ENCODE data around the gene ZNF76. TPM values are rescaled to one million over a fixed set of nuclear protein-coding genes. Genes with fewer than 3 reads are reported as not detected.

ZNF76 gene
- total RNA-seq, 4 donors from 2014 or later = 24.5 to 33.0 (median 26.5) TPM

DNA sequence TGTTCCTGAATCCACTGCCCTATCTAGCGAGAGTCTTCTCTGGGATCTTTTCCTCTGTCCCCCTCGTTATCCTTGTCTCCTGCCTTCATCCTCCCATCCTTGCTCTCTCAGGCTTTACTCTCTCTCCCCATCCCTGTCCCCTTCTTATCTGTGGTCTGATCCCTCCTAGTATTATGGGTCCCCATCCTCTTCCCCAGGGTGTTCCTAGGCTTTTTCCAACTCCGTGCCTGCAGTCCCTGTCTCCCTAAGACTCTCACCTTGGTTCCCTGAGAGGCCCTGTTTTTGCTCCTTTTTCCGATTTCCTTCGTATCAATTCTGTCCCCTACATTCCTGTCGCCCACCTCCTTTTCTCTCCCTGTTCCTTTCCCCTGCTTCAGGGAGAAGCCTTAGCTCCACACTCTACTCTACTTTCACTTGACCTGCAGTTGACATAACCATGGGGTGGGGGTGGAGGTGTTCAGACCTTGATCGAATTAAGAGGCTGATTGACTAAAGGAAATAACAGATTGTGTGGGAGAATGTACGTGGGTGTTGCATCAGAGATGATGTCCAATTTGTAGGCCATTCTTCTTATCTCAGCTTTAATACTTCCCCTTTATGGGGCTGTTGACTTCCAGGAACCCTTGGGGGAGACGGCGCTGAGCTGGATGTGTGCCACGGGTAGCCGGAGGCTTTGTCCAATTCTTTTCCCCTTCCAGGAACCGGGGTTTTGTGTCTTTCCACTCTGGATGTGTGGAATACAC lies 83.7 kb downstream of the ZNF76 start:
- TF ChIP-seq CTCF (IDR thresholded peaks at IDR 0.05; ENCODE audit: low read depth) = no peak

- no peak for TF ChIP-seq CTCF (IDR thresholded peaks at IDR 0.05; ENCODE audit: low read depth)
Measured at GRCh38 chr6:35343835-35344550, 84.5 kb downstream of the ZNF76 start.

Other genes with a start within 250 kb of the ZNF76 start
- gene TCP11, start 118.4 kb upstream of the ZNF76 start, total RNA-seq = not detected
- gene SCUBE3, start 45.8 kb upstream of the ZNF76 start, total RNA-seq = under 1 TPM in 3 of 4 donors, not detected in 1; 0.19 to 0.34 (median 0.22) TPM
- 10 to 100 TPM in 1 of 4 donors, 1 to 10 TPM in 3; 1.9 to 13.6 (median 5.0) TPM for gene DEF6, start 38.1 kb downstream of the ZNF76 start, total RNA-seq
- 10 to 100 TPM in 1 of 4 donors, 1 to 10 TPM in 3; 6.1 to 17.3 (median 7.0) TPM for gene PPARD, start 82.8 kb downstream of the ZNF76 start, total RNA-seq
- 10 to 100 TPM in 2 of 4 donors, 1 to 10 TPM in 2; 2.6 to 15.3 (median 9.9) TPM for gene FANCE, start 192.6 kb downstream of the ZNF76 start, total RNA-seq
- 1,000 to 10,000 TPM in 3 of 4 donors, 100 to 1,000 TPM in 1; 985 to 1,194 (median 1,120) TPM for gene RPL10A, start 208.7 kb downstream of the ZNF76 start, total RNA-seq
- gene TEAD3, start 237.3 kb downstream of the ZNF76 start, total RNA-seq = 1 to 10 TPM; 4.1 to 6.2 (median 4.7) TPM